PC-9 (cell line): ENCODE measurements around the gene SPRED2. TPM values are rescaled to one million over a fixed set of nuclear protein-coding genes. Genes with fewer than 3 reads are reported as not detected.
"Not testable (repeated sequence)": the region's sequence is repeated elsewhere in the genome, so short reads cannot be mapped to it uniquely, and the experiment has no call there.

Source experiments
- BruUV-seq: library from RNA; stranded (reverse); fragments of 400-500 nt; replicated peaks from 2 replicates; lab custom pipeline; 2021; lab: Mats Ljungman, UMichigan
- CTCF ChIA-PET: fragments of 300-600 bp; sonication (Branson Sonifier 250); formaldehyde crosslinking; loops from one replicate; lab custom pipeline; 2022; ENCODE audit warnings: antibody characterized with exemption; lab: Charles Lee
- POLR2A ChIA-PET: fragments of 300-600 bp; sonication (Branson Sonifier 250); formaldehyde crosslinking; loops from one replicate; lab custom pipeline; 2022; ENCODE audit warnings: antibody characterized with exemption; ENCODE audit not compliant: unreplicated experiment; lab: Charles Lee
- DNase-seq, 2 experiments: peaks; one replicate each; pipeline versions ENCODE4 v3.0.0 to v3.0.0-alpha.2; 2015 to 2022; ENCODE audit warnings: mixed read lengths in 1 of 2
- H2AFZ ChIP-seq: fragments of 200-600 bp; sonication (generic); 2 replicates; pipeline ENCODE4 v1.8.1; 2017; ENCODE audit warnings: antibody characterized with exemption
- H3F3A ChIP-seq: fragments of 200-600 bp; sonication (generic); 2 replicates; pipeline ENCODE4 v1.8.1; 2017; ENCODE audit warnings: antibody characterized with exemption, mild to moderate bottlenecking, low read depth; ENCODE audit not compliant: insufficient read depth
- H3K27ac ChIP-seq: fragments of 200-600 bp; sonication (generic); 2 replicates; pipeline ENCODE4 v1.6.1; 2016; ENCODE audit warnings: mixed run types
- H3K27me3 ChIP-seq: fragments of 200-600 bp; sonication (generic); 2 replicates; pipeline ENCODE4 v1.6.1; 2016; ENCODE audit warnings: low read depth, mixed run types; ENCODE audit not compliant: insufficient read depth
- H3K36me3 ChIP-seq: fragments of 200-600 bp; sonication (generic); 2 replicates; pipeline ENCODE4 v1.6.1; 2016; ENCODE audit warnings: low read depth, mixed run types
- H3K4me1 ChIP-seq: fragments of 200-600 bp; sonication (generic); replicated peaks from 2 replicates; pipeline ENCODE4 v1.6.1; 2016; ENCODE audit warnings: mixed run types; ENCODE audit not compliant: insufficient read depth
- H3K4me2 ChIP-seq: fragments of 200-600 bp; sonication (generic); 2 replicates; pipeline ENCODE4 v1.6.1; 2017; ENCODE audit warnings: mixed run types
- H3K4me3 ChIP-seq: fragments of 200-600 bp; sonication (generic); 2 replicates; pipeline ENCODE4 v1.6.1; 2016; ENCODE audit warnings: mixed run types
- H3K79me2 ChIP-seq: fragments of 200-600 bp; sonication (generic); 2 replicates; pipeline ENCODE4 v1.6.1; 2017; ENCODE audit warnings: low read depth, mixed run types
- H3K9me2 ChIP-seq: fragments of 200-600 bp; sonication (generic); 2 replicates; pipeline ENCODE4 v1.8.1; 2017; ENCODE audit warnings: mild to moderate bottlenecking; ENCODE audit not compliant: insufficient read depth
- H3K9me3 ChIP-seq: fragments of 200-600 bp; sonication (generic); 2 replicates; pipeline ENCODE4 v1.8.1; 2016; ENCODE audit warnings: low read depth; ENCODE audit not compliant: insufficient read depth
- H4K20me1 ChIP-seq: fragments of 200-600 bp; sonication (generic); 2 replicates; pipeline ENCODE4 v1.8.1; 2017; ENCODE audit not compliant: insufficient read depth
- EZH2 ChIP-seq: fragments of 200-600 bp; sonication (generic); IDR thresholded peaks from 2 replicates; pipeline ENCODE4 v1.8.0; 2017; ENCODE audit warnings: antibody characterized with exemption, low read depth
- intact Hi-C: fragments of 100-400 bp; cut with micrococcal nuclease; formaldehyde crosslinking; loops from one replicate; pipeline ENCODE4 v1.10.0; 2022; ENCODE audit not compliant: unreplicated experiment
- total RNA-seq: library from RNA; stranded (reverse); gene quantifications from 2 replicates; pipeline ENCODE4 v1.2.3, GENCODE V29; 2021
- TF ChIP-seq, protein P1 (sequence below): fragments of 200-600 bp; sonication (generic); conservative IDR thresholded peaks from 2 replicates; pipeline ENCODE4 v1.6.1; 2017; ENCODE audit warnings: mixed run types, antibody characterized with exemption, mild to moderate bottlenecking, moderate library complexity

The SPRED2 gene
- total RNA-seq, 1 experiment from 2014 or later, result 33.6 TPM

GRCh38 chr2:65340898-65341681 is 91.3 kb downstream of the SPRED2 start:
- DNase-seq, result no peak

GRCh38 chr2:65339648-65340047 is 92.8 kb downstream of the SPRED2 start:
- Histone ChIP-seq H3K4me2 (no peak overlapping the region), H3K9me2 (no peaks in the 10 kb centered on the region), H3K9me3 (no peaks in the 10 kb centered on the region), H3K79me2 (no peaks in the 10 kb centered on the region), H3K4me1 (no peaks in the 10 kb centered on the region), H4K20me1 (no peaks in the 10 kb centered on the region), H3K27ac (no peak overlapping the region), H3K4me3 (no peak overlapping the region), H3K27me3 (no peaks in the 10 kb centered on the region), H3K36me3 (no peaks in the 10 kb centered on the region; the same call in 1 of the 2 replicates), H2AFZ (no peak overlapping the region), H3F3A (peaks cover 5% of the 10 kb centered on the region; the same call in 1 of the 2 replicates)
- DNase-seq, result no peak
- ChIA-PET POLR2A (no interaction called here), CTCF (no interaction called here)
- TF ChIP-seq EZH2, result no peak
- TF ChIP-seq, protein P1, sequence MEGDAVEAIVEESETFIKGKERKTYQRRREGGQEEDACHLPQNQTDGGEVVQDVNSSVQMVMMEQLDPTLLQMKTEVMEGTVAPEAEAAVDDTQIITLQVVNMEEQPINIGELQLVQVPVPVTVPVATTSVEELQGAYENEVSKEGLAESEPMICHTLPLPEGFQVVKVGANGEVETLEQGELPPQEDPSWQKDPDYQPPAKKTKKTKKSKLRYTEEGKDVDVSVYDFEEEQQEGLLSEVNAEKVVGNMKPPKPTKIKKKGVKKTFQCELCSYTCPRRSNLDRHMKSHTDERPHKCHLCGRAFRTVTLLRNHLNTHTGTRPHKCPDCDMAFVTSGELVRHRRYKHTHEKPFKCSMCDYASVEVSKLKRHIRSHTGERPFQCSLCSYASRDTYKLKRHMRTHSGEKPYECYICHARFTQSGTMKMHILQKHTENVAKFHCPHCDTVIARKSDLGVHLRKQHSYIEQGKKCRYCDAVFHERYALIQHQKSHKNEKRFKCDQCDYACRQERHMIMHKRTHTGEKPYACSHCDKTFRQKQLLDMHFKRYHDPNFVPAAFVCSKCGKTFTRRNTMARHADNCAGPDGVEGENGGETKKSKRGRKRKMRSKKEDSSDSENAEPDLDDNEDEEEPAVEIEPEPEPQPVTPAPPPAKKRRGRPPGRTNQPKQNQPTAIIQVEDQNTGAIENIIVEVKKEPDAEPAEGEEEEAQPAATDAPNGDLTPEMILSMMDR, result no peak
- BruUV-seq, result no TSS peak
- intact Hi-C loops, result no loop called here

More at GRCh38 chr2:65340898-65341681, 91.3 kb downstream of the SPRED2 start:
- Histone ChIP-seq H3K27ac (no peak overlapping the region), H3K79me2 (peaks cover 9% of the 10 kb centered on the region; the same call in 1 of the 2 replicates), H3K4me3 (no peak overlapping the region), H3K27me3 (no peaks in the 10 kb centered on the region), H3K9me2 (no peaks in the 10 kb centered on the region), H3K36me3 (no peaks in the 10 kb centered on the region), H2AFZ (no peak overlapping the region), H4K20me1 (peaks cover 5% of the 10 kb centered on the region; the same call in 1 of the 2 replicates), H3F3A (peaks cover 5% of the 10 kb centered on the region; the same call in 1 of the 2 replicates), H3K9me3 (no peaks in the 10 kb centered on the region), H3K4me2 (no peak overlapping the region), H3K4me1 (no peaks in the 10 kb centered on the region)
- TF ChIP-seq, protein P1, result no peak
- no peak for TF ChIP-seq EZH2
- intact Hi-C loops, result no loop called here
- no TSS peak for BruUV-seq
- POLR2A ChIA-PET, result no interaction called here
- CTCF ChIA-PET, result interaction anchor here (0.6 kb wide), 1 partner anchor 1317 kb away, joined by 9 read pairs; no protein-coding TSS in a partner anchor

GRCh38 chr2:65338830-65339495 is 93.4 kb downstream of the SPRED2 start:
- H3K4me3 ChIP-seq, POLR2A ChIA-PET, H3K27ac ChIP-seq, H3F3A ChIP-seq, DNase-seq, H3K79me2 ChIP-seq, H3K9me3 ChIP-seq, H3K4me2 ChIP-seq, H3K36me3 ChIP-seq, H3K27me3 ChIP-seq, H3K4me1 ChIP-seq, CTCF ChIA-PET, H4K20me1 ChIP-seq, H3K9me2 ChIP-seq, BruUV-seq, H2AFZ ChIP-seq, intact Hi-C loops: not testable (repeated sequence)

DNA sequence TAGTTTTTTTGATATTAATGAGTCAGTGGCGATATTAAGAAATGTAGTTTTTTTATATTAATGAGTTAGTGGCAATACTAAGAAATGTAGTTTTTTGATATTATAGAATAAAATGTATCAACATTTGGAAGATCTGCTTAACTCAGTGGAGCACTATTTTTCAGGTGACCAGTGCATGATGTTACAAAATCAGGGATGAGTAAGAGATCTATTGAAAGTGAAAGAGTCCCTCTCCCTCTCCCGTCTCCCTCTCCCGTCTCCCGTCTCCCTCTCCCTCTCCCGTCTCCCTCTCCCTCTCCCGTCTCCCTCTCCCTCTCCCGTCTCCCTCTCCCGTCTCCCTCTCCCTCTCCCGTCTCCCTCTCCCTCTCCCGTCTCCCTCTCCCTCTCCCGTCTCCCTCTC is 94.5 kb downstream of the SPRED2 start:
- H3K79me2 ChIP-seq, H3K9me2 ChIP-seq, DNase-seq, H4K20me1 ChIP-seq, H3F3A ChIP-seq, H3K4me2 ChIP-seq, POLR2A ChIA-PET, H3K4me1 ChIP-seq, H3K9me3 ChIP-seq, BruUV-seq, CTCF ChIA-PET, intact Hi-C loops, H3K27me3 ChIP-seq, H3K4me3 ChIP-seq, H2AFZ ChIP-seq, H3K27ac ChIP-seq, H3K36me3 ChIP-seq: not testable (repeated sequence)
